Measurements from ENCODE around the gene ARHGAP30.
"Not testable (repeated sequence)": the region's sequence is repeated elsewhere in the genome, so short reads cannot be mapped to it uniquely, and the experiment has no call there.

Gene ARHGAP30

DNA sequence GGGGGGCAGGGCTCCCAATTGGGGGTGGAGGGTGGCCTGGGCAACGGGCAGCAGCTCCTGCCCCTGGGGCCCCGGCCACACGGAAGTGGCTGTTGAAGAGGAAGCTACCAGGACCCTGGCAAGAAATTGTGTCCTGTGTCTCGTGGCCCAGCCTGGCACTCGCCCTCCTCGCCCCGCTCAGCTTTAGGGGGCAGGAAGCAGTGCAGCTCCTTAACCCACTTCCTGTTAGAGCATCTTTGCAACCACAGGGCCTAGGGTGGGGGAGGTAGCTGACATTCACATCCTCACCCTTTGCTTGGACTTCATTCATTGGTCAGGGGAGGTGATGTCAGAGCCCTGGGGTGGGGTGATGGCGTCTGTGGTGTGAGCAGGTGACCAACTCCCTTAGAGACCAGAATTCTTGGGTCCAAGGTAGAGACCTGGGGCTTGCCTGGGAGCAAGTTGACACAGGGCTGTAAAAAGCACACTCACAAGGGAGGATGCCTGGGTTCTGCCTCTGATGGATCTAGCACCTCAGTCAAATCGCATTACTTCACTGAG lies at the start of gene ARHGAP30:
TSS of gene ARHGAP30 (minus strand) at position 161 of the 540 bp plus-strand sequence. CDS start 267 bp downstream, outside the sequence.
- peak; percentile 82 for DNase-seq

- DNase-seq, result peak; percentile 76
These were observed 48.3 kb upstream of the ARHGAP30 start, which contains the start of the genes NIT1 and PFDN2 for GRCh38 chr1:161117759-161118581. Gene NIT1 (plus strand): TSS chr1:161118105. CDS start chr1:161118177, 72 bp downstream. Gene PFDN2 (minus strand): TSS chr1:161118037. CDS start chr1:161118026, 11 bp downstream.

GRCh38 chr1:161115961-161116360 lies 46.3 kb upstream of the ARHGAP30 start:
- DNase-seq, result not testable (repeated sequence)

- DNase-seq, result no peak
These were observed 45.5 kb upstream of the ARHGAP30 start for GRCh38 chr1:161115132-161115711.

DNA sequence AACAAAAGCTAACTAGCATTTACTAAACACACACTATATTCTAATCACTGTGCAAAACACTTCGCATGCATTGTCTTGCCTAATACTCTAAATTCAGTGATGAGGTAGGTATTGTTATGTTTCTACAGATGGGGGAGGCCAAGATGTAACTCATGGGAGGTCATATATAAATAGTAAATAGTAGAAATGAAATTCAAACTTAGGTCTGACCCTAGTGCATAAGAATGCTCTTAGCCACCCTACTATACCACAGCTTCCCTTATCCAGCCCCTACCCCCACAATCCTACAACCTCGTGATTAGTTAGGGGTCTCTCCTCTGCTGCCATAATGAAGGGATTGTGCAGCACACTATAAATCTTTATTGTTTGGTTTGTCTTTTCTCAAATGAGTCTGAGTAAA lies 44.9 kb upstream of the ARHGAP30 start:
- no peak for DNase-seq

DNA sequence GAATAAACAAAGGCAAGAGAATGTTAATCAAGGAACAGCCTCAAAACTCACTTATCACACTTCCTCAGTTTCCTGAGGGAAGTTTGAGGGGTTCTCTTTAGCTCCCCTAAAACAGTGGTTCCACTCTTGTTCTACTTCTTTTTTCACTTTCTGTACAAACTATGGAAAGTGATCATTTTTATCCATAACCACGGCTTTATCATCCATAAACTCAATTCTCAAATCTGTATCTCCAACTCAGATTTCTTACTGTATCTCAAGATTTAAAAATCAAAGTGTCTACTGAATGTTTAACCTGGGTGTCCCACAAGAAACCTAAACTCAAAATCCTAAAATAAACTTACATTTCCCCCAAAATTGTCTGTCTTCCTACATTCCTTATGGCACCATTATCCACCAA lies 44.2 kb upstream of the ARHGAP30 start:
- no peak for DNase-seq

DNA sequence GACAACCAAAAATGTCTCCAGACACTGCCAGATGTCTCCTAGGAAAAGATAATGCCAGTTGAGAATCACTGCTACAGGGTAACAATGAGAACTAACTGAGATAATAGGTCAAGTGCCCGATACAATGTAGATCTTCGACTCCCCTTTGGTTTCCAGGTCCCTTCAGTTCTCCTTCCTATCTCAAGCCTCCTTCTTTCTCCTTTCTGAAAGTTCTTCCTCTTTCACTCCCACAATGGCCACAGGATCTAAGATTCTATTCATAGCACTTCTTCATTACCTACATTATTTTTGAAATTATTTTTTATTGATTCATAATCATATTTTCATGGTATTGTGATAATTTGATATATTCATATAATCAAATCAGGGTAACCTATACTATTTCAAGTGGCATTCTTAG lies 41.8 kb upstream of the ARHGAP30 start:
- no peak for DNase-seq

- no peak for DNase-seq
These were observed 41.4 kb upstream of the ARHGAP30 start for GRCh38 chr1:161111117-161111516.

- DNase-seq, result no peak
These were observed 36.7 kb upstream of the ARHGAP30 start for GRCh38 chr1:161106431-161106830.

- DNase-seq, result no peak
These were observed 30.9 kb upstream of the ARHGAP30 start for GRCh38 chr1:161100556-161100955.

DNA sequence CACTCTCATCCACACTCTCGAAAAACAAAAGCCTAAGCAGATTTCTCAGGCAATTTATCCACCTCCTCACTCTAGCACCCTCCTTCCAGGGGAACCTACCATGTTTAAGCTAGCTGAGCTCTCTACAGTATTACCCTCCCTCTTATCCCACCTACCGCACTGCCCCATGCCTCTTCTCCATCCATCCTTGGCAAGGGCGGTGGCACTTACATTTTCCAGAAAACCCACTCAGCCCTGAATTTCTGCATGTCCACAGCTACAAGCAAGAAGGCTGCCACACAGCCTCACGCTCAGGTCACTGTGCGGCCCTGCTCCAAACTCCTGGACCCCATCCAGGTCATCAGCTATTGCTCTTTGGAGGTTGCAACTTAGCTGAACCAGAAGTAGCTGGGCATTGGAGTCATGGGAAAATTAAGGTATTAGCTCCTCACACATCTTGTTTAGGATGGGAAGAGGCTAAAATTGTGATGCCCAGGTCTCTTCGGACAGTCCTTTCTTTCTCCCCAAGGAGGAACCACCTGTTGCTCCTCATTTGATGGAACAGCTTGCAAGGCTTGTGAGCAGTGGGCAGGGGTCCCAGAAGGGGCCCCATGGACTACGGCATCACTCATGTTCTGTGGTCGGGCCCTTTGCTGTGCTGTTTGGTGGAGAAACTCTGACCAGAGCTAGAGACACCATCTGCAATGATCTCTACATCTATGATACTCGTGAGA lies 29.6 kb upstream of the ARHGAP30 start:
- no peak for DNase-seq

- DNase-seq, result peak; percentile 66
These were observed 28.7 kb upstream of the ARHGAP30 start, which contains the start of gene KLHDC9 for GRCh38 chr1:161098210-161099068. Gene KLHDC9 (plus strand): TSS chr1:161098361. CDS start chr1:161098536, 175 bp downstream.

GRCh38 chr1:161096530-161096929 lies 26.8 kb upstream of the ARHGAP30 start:
- DNase-seq, result no peak

DNA sequence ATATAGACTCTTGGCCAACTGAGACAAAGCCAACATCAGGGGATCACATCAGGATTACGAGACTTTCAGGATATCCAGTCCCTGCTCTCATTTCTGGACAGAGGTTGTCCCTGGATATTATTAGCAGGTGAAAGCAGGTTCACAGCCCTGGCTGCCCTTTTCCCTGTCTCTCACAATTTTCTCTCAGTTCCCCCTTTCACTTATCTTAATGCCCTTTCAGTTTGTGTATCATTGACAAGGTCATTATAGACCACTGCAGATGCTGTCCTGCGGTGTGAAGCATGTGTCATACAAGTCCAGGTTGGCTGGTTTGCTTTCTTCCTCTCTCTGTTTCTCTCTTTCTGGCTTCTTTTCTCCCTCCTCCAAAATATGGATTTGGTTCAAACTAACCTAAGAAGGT lies 26.3 kb upstream of the ARHGAP30 start:
- DNase-seq, result no peak

- DNase-seq, result no peak
These were observed 25.5 kb upstream of the ARHGAP30 start for GRCh38 chr1:161095230-161095629.

GRCh38 chr1:161094481-161094880 lies 24.8 kb upstream of the ARHGAP30 start:
- DNase-seq, result no peak

GRCh38 chr1:161092621-161093028 lies 22.9 kb upstream of the ARHGAP30 start:
- DNase-seq, result no peak

DNA sequence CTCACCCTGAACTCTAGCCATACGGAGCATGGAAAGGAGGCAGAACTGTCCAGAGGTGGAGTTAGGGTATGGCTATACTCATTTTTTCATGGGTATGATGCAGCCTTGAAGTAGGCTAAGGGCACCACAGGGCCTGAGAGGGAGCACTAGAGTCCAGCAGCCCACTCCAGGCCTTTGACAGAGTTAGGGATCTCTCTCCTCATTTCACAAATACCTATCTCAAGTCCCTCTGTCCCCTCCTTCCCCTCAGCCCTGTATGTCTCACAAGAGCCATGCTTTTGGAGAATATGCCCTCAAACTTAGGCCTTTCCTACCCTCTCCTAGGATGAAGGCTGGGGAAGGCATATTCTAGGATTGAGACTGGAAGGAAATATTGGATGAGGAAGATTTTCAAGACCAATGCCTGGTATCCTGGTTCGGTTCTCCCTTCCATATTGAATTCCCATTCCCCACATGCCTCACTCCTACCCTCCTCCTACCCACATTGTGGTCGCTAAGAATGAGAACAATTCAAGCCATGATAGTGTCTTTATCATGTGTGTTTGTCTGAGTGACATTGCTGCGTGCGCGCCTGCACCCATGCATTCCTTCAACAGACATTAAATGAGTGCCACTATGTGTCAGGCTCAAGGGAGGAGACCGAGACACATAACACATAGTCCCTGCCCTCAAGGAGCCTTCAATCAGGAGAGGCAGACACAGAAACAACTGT lies 22.3 kb upstream of the ARHGAP30 start:
- no peak for DNase-seq

DNA sequence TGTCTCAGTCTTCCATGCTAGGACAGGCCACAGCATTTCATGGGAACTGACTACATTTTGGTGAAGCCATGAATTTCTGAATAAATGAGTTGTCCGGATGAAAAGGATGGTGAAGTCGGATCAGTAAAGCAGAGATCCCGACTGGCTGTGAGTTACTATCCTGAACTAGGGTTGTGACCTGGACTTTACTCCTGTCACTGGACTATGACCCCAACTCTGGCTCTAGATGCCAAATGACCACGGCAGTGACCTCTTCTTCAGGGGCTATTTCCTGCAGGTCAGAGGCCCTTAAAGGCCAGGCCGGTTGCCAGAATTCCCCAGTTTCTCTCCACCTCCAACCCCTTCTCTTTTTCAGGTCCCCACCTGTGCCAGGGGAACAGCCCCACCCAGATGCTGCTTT lies 21.4 kb upstream of the ARHGAP30 start:
- DNase-seq, result no peak

GRCh38 chr1:161090617-161091016 lies 20.9 kb upstream of the ARHGAP30 start:
- DNase-seq, result no peak

- no peak for DNase-seq
These were observed 20.2 kb upstream of the ARHGAP30 start for GRCh38 chr1:161089938-161090337.
